Stimulated activated CD4-positive, alpha-beta T cell treated with anti-CD3 and anti-CD28 coated beads, TNF-alpha, amount 100 ng/mL, for 48 hours (primary cell): ENCODE data around the gene REPS1.
"Not testable (repeated sequence)": the region's sequence is repeated elsewhere in the genome, so short reads cannot be mapped to it uniquely, and the experiment has no call there.

ENCODE experiments used
- DNase-seq, 3 donors: peaks; one replicate each; pipeline ENCODE4 v3.0.0-alpha.2; 2020; ENCODE audit warnings: low read depth in 3 of 3

Gene REPS1, protein sequence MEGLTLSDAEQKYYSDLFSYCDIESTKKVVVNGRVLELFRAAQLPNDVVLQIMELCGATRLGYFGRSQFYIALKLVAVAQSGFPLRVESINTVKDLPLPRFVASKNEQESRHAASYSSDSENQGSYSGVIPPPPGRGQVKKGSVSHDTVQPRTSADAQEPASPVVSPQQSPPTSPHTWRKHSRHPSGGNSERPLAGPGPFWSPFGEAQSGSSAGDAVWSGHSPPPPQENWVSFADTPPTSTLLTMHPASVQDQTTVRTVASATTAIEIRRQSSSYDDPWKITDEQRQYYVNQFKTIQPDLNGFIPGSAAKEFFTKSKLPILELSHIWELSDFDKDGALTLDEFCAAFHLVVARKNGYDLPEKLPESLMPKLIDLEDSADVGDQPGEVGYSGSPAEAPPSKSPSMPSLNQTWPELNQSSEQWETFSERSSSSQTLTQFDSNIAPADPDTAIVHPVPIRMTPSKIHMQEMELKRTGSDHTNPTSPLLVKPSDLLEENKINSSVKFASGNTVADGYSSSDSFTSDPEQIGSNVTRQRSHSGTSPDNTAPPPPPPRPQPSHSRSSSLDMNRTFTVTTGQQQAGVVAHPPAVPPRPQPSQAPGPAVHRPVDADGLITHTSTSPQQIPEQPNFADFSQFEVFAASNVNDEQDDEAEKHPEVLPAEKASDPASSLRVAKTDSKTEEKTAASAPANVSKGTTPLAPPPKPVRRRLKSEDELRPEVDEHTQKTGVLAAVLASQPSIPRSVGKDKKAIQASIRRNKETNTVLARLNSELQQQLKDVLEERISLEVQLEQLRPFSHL

DNA sequence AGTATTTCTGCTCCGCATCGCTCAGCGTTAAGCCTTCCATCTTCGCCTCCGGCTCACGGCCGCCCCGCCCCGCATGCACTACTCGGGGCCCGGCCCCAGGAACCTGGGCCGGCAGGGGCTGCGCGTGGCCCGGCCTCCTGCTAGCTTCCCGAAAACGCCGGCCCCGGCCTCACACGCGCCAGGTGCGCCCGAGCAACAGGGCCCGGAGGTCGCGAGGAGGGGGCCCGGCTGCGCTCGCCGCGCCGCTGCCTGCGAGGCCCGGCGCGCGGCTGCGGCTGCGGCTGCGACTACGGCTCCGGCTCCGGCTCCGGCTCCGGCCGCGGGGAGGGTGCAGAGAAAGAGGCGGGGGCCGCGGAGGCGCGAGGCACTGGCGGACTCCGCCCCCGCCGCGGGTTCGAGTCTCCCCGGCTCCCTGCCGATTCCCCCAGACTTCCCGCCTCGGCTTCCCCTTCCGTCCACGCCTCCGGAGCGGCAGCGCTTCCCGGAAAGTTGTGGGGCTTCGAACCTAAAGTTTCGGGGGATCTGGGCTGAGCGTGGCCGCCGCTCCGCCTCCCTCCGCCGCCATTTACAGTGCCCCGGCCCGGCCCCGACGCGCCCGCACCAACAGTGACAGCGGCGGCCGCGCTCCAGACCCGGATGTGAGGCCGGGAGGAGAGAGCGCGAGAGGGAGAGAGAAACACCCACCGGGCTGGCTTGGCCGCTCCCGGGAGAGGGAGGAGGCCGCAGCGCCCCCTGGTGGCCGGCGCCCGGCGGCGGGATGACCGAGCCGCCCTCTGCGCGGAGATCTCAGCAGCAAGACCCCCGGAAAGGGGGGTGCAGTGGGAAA is at the start of gene REPS1:
Gene REPS1, minus strand, starts transcription at position 611 of the 826 bp plus-strand sequence. Its CDS starts 571 bp downstream, at position 40.
- DNase-seq, result peak; percentile 84 to 89 (median 86)

DNA sequence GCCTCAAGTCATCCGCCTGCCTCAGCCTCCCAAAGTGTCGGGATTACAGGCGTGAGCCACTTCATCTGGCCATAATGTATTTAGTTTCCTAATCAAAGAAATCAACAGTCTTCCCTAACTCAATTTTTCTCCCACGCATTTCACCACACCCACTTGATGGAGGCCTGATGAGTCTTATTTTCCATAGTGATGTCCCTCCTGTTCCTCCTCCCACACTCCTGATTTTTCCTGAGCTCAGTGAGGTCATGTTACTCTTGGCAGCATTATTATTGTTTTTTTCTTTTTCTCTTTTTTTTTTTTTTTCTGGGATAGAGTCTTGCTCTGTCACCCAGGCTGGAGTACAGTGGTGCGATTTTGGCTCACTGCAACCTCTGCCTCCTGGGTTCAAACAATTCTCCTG is 49.4 kb upstream of the REPS1 start:
- no peak for DNase-seq

DNA sequence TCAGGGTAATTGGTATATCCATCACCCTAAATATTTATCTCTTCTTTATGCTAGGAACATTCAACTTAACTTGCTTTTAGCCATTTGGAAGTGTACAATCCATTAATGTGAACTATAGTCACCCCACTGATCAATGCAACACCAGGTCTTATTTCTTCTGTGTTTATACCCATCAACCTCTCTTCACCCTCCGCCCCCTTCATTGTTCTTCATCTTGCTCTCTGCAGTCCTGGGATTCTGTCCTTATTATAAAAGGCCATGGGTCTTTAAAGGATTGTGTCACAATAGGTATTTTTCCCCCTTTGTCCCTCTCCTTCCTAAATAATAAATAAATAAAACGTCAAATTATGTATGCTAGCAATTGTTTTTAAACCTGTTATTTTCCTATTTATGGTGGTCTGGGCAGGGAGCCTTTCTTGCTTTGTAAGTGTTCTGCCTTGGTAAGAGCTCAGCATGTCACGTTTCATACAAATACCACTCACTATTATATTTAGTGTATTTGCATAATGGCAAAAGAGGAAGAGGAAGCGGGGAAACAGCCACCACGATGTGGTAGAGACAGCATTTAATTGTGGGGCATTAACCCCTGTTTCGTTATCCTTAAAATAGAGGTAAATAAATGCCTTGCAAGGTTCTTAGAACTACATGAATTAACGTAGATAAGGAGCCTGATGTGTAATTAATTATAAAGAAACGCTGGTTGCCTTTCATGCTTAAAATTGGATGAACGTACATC is 42.3 kb upstream of the REPS1 start:
- DNase-seq, result no peak

DNA sequence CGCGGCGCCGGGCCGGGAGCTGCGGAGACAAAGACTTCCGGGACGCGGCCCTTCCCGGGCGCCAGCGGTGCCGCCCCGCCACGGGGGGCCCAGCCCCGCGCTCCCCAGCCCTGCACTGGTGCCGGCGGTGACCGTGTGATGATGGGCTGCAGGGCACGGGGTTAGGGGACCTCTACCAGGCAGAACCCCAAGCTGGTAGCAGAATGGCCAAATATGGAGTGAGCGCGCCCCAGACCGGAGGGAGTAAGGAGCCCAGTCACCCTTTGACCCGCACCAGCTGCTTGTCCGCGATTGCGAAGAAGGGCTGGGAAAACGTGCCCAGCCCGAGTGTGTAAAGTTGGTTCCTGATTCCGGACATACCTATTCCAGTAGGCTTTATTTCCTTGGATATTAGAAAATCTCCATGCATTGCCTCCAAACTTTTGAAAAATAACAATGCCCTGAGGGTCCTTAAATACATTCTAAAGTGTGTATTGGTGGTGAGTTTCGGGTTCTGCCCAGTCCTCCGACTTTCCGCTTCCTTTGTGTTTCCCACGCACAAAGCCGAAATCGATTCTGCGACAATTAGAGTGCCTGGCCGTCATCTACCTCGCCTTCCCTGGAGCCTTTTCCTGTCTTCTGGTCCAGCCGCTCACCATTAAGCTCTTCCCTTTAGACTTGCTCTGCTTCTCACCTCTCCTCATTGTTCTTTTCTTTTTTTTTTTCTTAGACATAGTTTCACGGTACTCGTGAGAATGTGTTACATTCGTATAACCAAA is 41.6 kb upstream of the REPS1 start:
- DNase-seq, result peak in 1 of 3 donors; percentile 17

DNA sequence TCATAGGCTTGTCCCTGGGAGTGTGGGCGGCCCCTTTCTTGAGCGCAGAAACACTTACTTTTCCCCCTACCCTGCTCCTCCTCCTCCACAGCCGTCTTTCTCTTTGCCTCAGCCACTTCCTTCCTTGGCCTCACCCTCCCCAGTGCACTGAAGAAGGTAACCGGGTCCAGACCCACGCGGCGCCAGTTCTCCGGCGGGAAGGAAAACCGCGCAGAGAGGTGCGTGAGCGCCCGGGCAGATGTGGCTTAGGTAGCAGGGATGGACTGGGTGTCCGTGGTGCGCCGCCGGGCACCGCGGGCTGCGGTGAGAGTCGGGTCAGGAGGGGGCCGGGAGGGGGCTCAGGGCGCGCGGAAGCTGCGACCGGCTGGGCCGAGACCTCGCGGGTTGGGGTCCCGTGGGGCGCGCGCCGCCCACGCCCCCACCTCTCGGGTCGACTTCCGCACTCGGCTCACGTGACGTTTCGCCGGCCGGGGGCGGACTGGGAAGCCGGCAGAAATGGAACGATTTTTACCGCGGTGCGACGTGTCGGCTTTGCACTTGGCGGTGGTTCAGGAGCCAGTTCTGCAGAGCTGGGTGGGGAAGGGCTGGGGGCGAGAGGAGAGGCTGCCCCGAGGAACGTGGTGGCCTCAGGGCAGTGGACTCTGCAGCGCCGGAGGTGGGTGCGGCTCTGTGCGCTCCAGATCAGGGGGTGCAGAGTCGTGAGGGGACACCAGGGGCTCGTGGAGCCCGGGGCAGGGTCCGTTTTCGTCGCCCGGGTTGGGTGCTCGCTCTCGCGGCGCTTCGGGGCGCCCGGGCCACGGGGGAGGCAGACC is 40.8 kb upstream of the REPS1 start, which contains the start of gene ABRACL:
Gene ABRACL, plus strand, starts transcription at position 88 of the 812 bp plus-strand sequence. CDS start 5,416 bp downstream, outside the sequence.
- peak; percentile 75 to 84 (median 81) for DNase-seq

DNA sequence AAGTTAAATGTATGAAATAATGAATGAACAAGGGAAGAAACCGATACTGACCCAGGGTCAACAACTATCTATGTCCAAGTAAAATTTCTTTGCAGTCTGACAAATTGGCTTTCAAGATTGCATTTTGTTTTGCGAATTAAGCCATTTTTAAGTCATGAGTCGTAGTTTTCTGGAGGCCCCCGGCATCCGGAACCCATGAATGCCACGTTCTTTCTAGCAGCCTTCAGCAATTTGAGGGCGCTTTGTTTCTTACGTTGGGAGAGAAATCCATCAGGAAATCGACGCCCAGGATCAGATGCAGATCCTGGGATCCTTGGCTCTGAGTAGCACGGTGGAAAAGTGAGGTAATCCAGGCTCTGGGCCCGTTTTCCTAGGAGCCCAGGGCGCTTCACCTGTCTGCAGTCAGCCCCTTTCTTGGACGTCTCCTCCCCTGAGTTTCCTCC is 40.2 kb upstream of the REPS1 start:
- DNase-seq, result no peak

DNA sequence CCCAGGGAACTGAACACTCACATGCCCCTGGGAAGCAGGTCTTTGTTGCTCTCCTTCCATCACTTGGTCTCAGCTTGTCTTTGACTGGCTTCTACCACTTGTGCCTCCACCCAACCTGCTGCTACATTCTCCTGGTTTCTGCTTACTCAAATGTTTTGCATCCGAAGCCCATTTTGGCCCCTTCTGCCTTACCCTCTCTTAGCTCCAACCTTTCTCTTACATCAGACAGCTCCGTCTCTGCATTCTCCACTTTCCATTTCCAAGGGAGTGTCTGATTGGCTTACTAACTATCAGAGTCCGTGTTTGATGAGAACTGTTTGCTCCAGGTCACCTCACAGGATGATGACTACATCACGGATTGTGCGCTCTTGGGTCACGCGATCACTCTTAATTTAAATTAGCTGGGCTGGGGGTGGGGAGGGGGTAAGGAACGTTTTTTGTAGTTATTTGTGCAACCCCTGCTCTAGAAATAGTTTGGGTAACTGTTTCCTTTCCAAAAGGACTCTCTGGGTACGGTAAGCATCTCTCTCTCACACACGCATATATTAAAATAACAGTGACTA is 39.6 kb upstream of the REPS1 start:
- peak in 2 of 3 donors; percentile 28 to 40 for DNase-seq

DNA sequence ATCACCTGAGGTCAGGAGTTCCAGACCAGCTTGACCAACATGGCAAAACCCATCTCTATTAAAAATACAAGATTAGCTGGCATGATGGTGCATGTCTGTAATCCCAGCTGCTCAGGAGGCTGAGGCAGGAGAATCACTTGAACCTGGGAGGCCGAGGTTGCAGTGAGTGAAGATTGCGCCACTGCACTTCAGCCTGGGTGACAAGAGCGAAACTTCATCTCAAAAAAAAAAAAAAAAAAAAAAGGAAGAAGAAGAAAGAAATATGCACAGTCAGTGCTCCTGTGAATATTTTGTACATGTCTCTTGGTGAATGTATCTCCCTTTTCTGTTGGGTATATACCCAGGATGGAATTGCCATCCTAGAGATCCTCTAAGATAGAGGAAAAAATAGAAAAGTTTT is 37.4 kb upstream of the REPS1 start:
- DNase-seq, result not testable (repeated sequence)

DNA sequence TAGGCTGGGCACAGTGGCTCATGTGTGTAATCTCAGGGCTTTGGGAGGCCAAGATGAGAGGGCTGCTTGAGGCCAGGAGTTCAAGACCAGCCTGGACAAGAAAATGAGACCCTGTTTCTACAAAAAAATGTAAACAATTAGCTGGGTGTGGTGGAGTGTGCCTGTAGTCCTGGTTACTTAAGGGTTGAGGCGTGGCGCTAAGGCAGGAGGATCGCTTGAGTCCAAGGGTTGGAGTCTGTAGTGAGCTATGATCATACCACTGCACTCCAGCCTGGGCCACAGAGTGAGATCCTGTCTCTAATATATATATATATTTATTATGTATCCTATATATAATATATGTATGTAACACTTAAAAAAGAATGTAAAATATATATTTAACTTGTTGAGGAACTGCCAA is 32.6 kb upstream of the REPS1 start:
- DNase-seq, result no peak

DNA sequence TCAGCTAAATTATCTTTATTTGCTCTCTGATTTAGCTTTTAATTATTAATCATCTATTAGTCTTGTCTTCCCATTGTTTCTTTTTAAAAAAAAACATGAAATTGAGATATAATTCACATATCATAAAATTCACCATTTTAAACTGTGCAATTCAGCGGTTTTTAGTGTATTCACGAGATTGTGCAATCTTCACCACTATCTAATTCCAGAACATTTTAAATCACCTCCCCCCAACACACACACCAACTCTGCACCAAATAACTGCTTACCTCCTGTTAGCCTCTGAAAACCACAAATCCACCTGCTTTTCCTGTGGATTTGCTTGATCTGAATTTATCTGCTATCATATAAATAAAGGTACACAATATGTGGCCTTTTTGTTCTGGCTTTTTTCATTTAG is 31.7 kb upstream of the REPS1 start:
- no peak for DNase-seq

DNA sequence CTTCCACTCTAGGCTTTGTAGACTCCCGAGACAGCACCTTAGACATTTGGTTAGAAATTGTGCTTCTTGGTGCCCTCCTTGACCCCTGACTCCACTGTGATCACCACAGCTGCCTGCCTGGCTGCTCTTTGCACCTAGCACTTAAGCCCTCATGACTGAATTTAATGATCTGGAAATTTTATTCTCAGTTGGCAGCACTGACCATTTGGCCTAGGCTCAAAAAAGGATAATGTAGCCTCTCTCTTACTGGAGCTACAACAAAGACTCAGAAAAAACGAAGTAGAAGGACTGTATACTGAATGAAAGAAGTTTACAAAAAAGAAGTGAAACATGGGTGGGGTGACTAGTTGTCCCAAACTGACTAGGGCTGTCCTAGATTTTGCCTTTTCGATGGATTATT is 29.2 kb upstream of the REPS1 start:
- DNase-seq, result no peak

DNA sequence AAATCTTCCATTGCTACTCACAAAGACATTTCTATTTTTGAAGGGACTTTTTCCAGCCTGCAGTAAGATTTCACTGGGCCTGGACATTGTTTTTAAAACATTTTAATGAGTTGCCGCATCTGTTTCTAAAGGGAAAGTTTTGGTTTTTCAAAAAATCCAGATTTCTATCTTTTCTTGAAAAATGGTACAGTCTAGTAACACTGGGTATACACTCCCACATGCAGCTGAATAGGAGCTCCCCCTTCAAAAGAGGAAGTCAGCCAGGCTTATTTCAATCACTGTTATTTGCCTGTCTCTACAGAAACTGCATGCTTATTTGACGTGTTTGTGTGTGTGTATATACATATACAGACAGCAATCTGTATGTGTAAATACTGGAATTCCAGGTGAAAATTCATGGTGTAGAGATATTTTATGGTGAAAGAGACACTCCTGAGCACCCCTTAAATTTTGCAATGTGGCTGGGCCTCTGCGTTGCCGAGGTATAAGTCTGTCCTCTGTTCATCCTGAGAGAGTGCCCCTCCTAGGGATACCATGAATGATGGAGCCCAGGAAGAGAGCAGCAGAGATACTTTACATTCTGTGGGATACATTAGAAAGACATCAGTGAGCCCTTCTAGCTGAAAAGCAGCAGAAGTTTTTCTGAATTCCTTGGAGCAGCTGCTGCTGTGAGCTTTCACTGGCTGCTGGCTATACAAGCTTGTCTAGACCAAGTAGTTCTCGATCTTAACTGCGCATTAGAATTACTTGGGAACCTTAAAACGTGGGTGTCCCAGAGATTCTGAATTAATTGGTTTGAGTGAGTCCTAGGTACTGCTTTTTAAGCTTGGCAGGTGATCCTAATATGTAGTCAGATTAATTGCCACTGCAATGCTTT is 28.5 kb upstream of the REPS1 start:
- DNase-seq, result no peak

DNA sequence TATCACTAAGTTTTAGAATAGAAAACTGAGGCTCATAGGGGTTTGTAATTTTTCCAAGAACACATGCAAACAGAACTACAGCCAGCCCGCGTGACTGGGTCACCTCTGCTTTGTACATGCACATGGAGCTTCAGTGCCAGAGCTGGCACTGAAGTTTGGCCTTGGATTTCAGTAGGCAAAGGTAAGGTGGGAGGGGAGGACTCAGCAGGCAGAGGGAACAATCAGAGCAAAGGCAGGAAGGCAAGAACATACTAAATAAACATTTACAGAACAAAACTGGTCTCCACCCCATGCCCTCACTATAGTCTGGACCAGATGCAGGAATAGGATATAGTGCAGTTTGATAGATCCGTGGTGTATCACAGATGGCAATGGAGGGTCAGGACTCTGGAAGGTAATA is 26.9 kb upstream of the REPS1 start:
- DNase-seq, result no peak

DNA sequence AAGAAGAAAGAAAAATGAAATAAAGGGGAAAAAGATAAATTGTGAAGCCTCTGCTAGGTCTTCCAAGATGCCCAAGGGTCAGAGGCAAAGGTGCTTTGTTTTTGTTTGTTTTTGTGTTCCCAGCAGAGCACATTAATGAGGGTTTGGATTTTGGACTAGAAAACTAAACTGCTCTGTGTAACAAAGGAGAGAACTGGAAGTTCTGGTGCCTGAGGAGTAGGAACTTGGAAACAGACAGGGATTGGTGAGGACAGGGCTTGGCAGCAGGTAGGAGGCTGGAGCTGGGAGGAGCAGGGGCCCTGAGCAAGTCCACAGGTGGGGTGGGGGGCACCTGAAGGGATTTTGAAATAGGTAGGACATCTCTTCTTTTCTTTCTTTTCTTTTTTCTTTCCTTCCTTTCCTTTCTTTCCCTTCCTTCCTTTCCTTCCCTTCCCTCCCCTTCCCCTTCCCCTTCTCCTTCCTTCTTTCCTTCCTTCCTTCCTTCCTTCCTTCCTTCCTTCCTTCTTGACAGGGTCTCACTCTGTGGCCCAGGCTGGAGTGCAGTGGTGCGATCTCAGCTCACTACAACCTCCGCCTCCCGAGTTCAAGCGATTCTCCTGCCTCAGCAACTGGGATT is 25.2 kb upstream of the REPS1 start:
- no peak for DNase-seq

DNA sequence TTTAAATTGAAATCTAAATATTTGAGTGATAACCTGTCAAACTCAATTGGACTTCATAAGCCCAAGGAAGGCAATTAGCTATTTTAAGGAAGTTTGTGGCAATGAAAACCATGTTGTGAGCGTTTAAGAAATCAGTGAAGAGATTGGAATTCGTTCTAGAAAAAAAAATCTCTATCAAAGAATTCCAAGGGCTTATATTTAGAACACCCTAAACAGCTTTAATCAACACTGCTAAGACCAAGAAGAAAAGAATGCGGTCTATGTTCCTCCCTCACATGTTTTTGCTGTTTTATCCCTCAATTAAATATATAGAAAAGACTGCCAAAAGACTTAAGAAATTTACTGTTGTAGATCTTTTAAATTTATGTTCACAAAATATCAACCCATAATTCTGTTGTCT is 23.9 kb upstream of the REPS1 start:
- no peak for DNase-seq

DNA sequence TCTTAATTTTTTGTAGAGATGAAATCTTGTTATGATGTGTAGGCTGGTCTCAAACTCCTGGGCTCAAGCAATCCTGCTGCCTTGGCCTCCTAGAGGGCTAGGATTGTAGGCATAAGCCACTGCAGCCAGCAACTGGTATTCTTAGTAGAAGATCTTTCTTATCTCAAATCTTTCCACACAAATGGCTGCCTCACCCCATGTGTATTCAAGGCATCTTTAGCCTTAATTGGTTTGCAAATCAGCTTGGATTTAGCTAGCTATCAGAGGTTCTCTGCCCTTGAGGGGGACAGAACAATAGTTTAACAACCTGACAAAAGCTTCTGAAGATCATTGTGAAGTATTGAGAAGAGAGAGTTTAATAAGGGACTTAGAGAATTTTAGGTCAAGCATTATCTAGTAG is 22.6 kb upstream of the REPS1 start:
- no peak for DNase-seq

DNA sequence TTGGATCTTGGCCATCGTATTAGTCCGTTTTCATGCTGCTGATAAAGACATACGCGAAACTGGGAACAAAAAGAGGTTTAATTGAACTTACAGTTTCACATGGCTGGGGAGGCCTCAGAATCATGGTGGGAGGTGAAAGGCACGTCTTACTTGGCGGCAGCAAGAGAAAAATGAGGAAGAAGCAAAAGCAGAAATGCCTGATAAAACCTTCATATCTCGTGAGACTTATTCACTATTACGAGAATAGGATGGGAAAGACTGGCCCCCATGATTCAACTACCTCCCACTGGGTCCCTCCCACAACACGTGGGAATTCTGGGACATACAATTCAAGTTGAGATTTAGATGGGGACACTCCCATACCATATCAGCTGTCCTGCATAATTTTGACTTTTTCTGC is 20.1 kb upstream of the REPS1 start:
- no peak for DNase-seq

DNA sequence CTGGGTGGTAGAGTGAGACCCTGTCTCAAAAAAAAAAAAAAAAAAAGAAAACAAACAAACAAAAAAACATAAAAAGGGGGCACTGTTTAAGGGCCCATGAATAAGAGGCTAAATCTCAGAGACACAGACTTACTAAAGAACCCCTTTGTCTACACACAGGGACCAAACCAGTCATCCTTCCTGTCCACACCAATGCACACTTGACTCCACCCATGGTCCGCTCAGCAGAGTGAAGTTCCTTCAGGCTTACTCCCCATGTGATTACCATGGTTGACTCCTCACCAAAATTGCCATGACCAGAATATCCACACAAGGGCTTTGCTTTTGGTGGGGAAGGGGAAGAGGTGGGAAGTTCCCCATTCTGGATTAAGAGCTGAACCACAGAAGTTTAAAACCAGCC is 19.4 kb upstream of the REPS1 start:
- DNase-seq, result no peak
